Cerebellar nuclear complex (tissue), 1 donor: Measurements from ENCODE around the gene RBL2.

Source experiments
- DNase-seq, 2 experiments: peaks; one replicate each; lab custom pipeline; 2025; lab: John Stamatoyannopoulos, UW

RBL2 gene

GRCh38 chr16:53449816-53450517, 15.7 kb downstream of the RBL2 start:
- DNase-seq: no peak

- DNase-seq: no peak
These were observed 19.7 kb downstream of the RBL2 start for GRCh38 chr16:53453928-53454327.

- DNase-seq: no peak
These were observed 22.4 kb downstream of the RBL2 start for GRCh38 chr16:53456625-53457024.

GRCh38 chr16:53457670-53458069, 23.4 kb downstream of the RBL2 start:
- no peak for DNase-seq

GRCh38 chr16:53458635-53459034, 24.4 kb downstream of the RBL2 start:
- DNase-seq: no peak

- no peak for DNase-seq
These were observed 31.5 kb downstream of the RBL2 start for GRCh38 chr16:53465606-53466280.

GRCh38 chr16:53476867-53477266, 42.6 kb downstream of the RBL2 start:
- no peak for DNase-seq

- DNase-seq: no peak
These were observed 44.7 kb downstream of the RBL2 start for GRCh38 chr16:53478965-53479364.

GRCh38 chr16:53480394-53480793, 46.1 kb downstream of the RBL2 start:
- DNase-seq: no peak

- DNase-seq: no peak
These were observed 47.9 kb downstream of the RBL2 start for GRCh38 chr16:53482123-53482522.

- DNase-seq: no peak
These were observed 50.3 kb downstream of the RBL2 start for GRCh38 chr16:53484542-53484941.

- DNase-seq: no peak
These were observed 52.0 kb downstream of the RBL2 start for GRCh38 chr16:53486230-53486629.

GRCh38 chr16:53489755-53490154, 55.5 kb downstream of the RBL2 start:
- no peak for DNase-seq

- DNase-seq: no peak
These were observed 58.2 kb downstream of the RBL2 start for GRCh38 chr16:53492503-53492902.

GRCh38 chr16:53494636-53495035, 60.4 kb downstream of the RBL2 start:
- DNase-seq: no peak

GRCh38 chr16:53495325-53495724, 61.1 kb downstream of the RBL2 start:
- DNase-seq: no peak

- no peak for DNase-seq
These were observed 64.7 kb downstream of the RBL2 start for GRCh38 chr16:53498984-53499383.

GRCh38 chr16:53501216-53501859, 67.1 kb downstream of the RBL2 start:
- DNase-seq: no peak

- no peak for DNase-seq
These were observed 68.3 kb downstream of the RBL2 start, which contains the start of gene AKTIP for GRCh38 chr16:53502331-53503269. Gene AKTIP, minus strand, starts transcription at chr16:53503209. Its CDS starts 2,950 bp downstream, at chr16:53500259.

GRCh38 chr16:53503270-53503923, 69.1 kb downstream of the RBL2 start:
- DNase-seq: peak; percentile 99 to 100

GRCh38 chr16:53503991-53504663, 69.9 kb downstream of the RBL2 start:
- DNase-seq: no peak
